ENCODE results near the gene OGA. TPM values are rescaled to one million over a fixed set of nuclear protein-coding genes. Genes with fewer than 3 reads are reported as not detected.

The OGA gene
- total and polyA plus RNA-seq, 2 experiments from 2014 or later: 46.1 to 76.8 TPM

GRCh38 chr10:101769541-101770180 lies 48.6 kb downstream of the OGA start:
- Histone ChIP-seq H4K20me1 (ENCODE audit: insufficient read depth, poor library complexity, severe bottlenecking) (no peaks in the 10 kb centered on the region), H3K4me1 (ENCODE audit: insufficient read depth) (no peaks in the 10 kb centered on the region), H3K4me2 (no peak overlapping the region), H3K9me2 (replicated peaks; ENCODE audit: insufficient read depth) (no peaks in the 10 kb centered on the region), H3K9me3 (ENCODE audit: low read depth) (no peaks in the 10 kb centered on the region), H3K27ac (no peak overlapping the region), H3K36me3 (replicated peaks; ENCODE audit: insufficient read depth, low read depth) (no peaks in the 10 kb centered on the region), H3K4me3 (no peak overlapping the region), H3K79me2 (no peaks in the 10 kb centered on the region), H3K27me3 (peaks cover 74% of the 10 kb centered on the region), H2AFZ (no peak overlapping the region)
- DNase-seq (ENCODE audit: low spot score): no peak
- 95% methylated on average over 5 of the region's 5 CpGs for WGBS (ENCODE audit: low lambda C conversion rate, missing lambda C conversion rate)
- TF ChIP-seq EZH2phosphoT487 (IDR thresholded peaks at IDR 0.05; ENCODE audit: low read depth, severe bottlenecking, unreplicated experiment): no peak
- TF ChIP-seq EZH2 (IDR thresholded peaks at IDR 0.05; ENCODE audit: borderline replicate concordance): no peak
- no peak for TF ChIP-seq CTCF (IDR thresholded peaks at IDR 0.05; ENCODE audit: poor library complexity)

- Histone ChIP-seq H3K9me2 (replicated peaks; ENCODE audit: insufficient read depth) (no peaks in the 10 kb centered on the region), H3K27ac (no peak overlapping the region), H3K9me3 (ENCODE audit: low read depth) (no peaks in the 10 kb centered on the region), H4K20me1 (ENCODE audit: insufficient read depth, poor library complexity, severe bottlenecking) (no peaks in the 10 kb centered on the region), H3K79me2 (no peaks in the 10 kb centered on the region), H3K4me1 (ENCODE audit: insufficient read depth) (no peaks in the 10 kb centered on the region), H3K27me3 (peaks cover 65% of the 10 kb centered on the region), H3K4me3 (no peak overlapping the region), H3K36me3 (replicated peaks; ENCODE audit: insufficient read depth, low read depth) (no peaks in the 10 kb centered on the region), H2AFZ (no peak overlapping the region), H3K4me2 (no peak overlapping the region)
- WGBS (ENCODE audit: low lambda C conversion rate, missing lambda C conversion rate): 94% methylated on average over 8 of the region's 8 CpGs
- TF ChIP-seq CTCF (IDR thresholded peaks at IDR 0.05; ENCODE audit: poor library complexity) (no peak), EZH2phosphoT487 (IDR thresholded peaks at IDR 0.05; ENCODE audit: low read depth, severe bottlenecking, unreplicated experiment) (no peak), EZH2 (IDR thresholded peaks at IDR 0.05; ENCODE audit: borderline replicate concordance) (no peak)
- no peak for DNase-seq (ENCODE audit: low spot score)
These were observed 49.5 kb downstream of the OGA start for GRCh38 chr10:101768791-101769170.

GRCh38 chr10:101767966-101768790 lies 50.1 kb downstream of the OGA start:
- Histone ChIP-seq H3K79me2 (no peaks in the 10 kb centered on the region), H3K27ac (no peak overlapping the region), H3K4me3 (no peak overlapping the region), H3K36me3 (replicated peaks; ENCODE audit: insufficient read depth, low read depth) (no peaks in the 10 kb centered on the region), H3K9me2 (replicated peaks; ENCODE audit: insufficient read depth) (no peaks in the 10 kb centered on the region), H3K4me2 (no peak overlapping the region), H3K9me3 (ENCODE audit: low read depth) (no peaks in the 10 kb centered on the region), H2AFZ (no peak overlapping the region), H3K27me3 (peaks cover 59% of the 10 kb centered on the region), H4K20me1 (ENCODE audit: insufficient read depth, poor library complexity, severe bottlenecking) (no peaks in the 10 kb centered on the region), H3K4me1 (ENCODE audit: insufficient read depth) (no peaks in the 10 kb centered on the region)
- no peak for TF ChIP-seq EZH2phosphoT487 (IDR thresholded peaks at IDR 0.05; ENCODE audit: low read depth, severe bottlenecking, unreplicated experiment)
- no peak for TF ChIP-seq CTCF (IDR thresholded peaks at IDR 0.05; ENCODE audit: poor library complexity)
- TF ChIP-seq EZH2 (IDR thresholded peaks at IDR 0.05; ENCODE audit: borderline replicate concordance): no peak
- WGBS (ENCODE audit: low lambda C conversion rate, missing lambda C conversion rate): 72% methylated on average over 14 of the region's 14 CpGs
- no peak for DNase-seq (ENCODE audit: low spot score)
